IPS DF 6.9 (cell line): ENCODE data around the gene TXK.

Experiments
- DNase-seq: peaks from one replicate; pipeline ENCODE4 v3.0.0-alpha.2; 2013; ENCODE audit warnings: low read depth, low spot score
- H3K27ac ChIP-seq: one replicate; pipeline ENCODE4 v1.5.1; 2013; ENCODE audit warnings: low read length, control low read depth
- H3K27me3 ChIP-seq: 2 replicates; pipeline ENCODE4 v1.6.1; 2013; ENCODE audit warnings: mild to moderate bottlenecking, low read length; ENCODE audit not compliant: control insufficient read depth, insufficient read depth
- H3K36me3 ChIP-seq: 2 replicates; pipeline ENCODE4 v1.6.1; 2013; ENCODE audit warnings: low read length; ENCODE audit not compliant: control insufficient read depth, insufficient read depth
- H3K4me1 ChIP-seq: 2 replicates; pipeline ENCODE4 v1.6.1; 2013; ENCODE audit warnings: low read length; ENCODE audit not compliant: control insufficient read depth, insufficient read depth
- H3K4me3 ChIP-seq: 2 replicates; pipeline ENCODE4 v1.5.1; 2013; ENCODE audit warnings: mild to moderate bottlenecking, low read length
- H3K9me3 ChIP-seq: 2 replicates; pipeline ENCODE4 v1.6.1; 2013; ENCODE audit warnings: low read length, inconsistent platforms; ENCODE audit not compliant: control insufficient read depth, insufficient read depth
- WGBS: extraction: QIAGEN DNeasy Blood & Tissue Kit; methylation state at CpG from one replicate; pipeline ENCODE4 v1.1.7; 2013; ENCODE audit warnings: mixed read lengths, missing lambda C conversion rate; ENCODE audit not compliant: insufficient read length, insufficient coverage; 5-methylcytosine and 5-hydroxymethylcytosine counted together

TXK gene

DNA sequence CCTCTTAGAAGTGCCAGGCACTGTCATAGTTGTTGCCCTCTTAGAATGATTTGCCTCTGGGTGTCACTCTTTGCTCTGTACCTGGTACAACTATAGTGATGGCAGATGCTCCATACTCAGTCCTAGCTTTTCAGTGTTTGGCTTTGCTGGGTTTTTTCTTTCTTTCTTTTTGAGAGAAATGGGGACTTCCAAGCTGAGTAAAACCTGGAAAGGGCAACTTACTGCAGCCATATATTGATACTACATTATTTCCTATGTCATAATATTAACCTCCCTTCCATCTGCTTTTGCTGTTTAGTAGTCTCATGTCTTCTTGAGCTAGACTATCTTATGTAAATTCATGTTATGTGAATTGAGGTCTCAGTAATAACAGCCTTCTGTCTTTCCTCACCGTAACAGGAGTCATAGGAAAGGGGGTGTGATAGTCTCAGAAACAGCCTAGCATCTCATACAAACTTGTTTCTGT lies 68.4 kb downstream of the TXK start:
- no peak overlapping the region for H3K27ac ChIP-seq
- H3K4me1 ChIP-seq, result no peaks in the 10 kb centered on the region
- no peaks in the 10 kb centered on the region for H3K9me3 ChIP-seq
- no peak for DNase-seq
- no peaks in the 10 kb centered on the region for H3K27me3 ChIP-seq
- no CpG with 5 or more reads among the region's 1 CpG for WGBS
- H3K4me3 ChIP-seq, result no peak overlapping the region
- H3K36me3 ChIP-seq, result no peaks in the 10 kb centered on the region

DNA sequence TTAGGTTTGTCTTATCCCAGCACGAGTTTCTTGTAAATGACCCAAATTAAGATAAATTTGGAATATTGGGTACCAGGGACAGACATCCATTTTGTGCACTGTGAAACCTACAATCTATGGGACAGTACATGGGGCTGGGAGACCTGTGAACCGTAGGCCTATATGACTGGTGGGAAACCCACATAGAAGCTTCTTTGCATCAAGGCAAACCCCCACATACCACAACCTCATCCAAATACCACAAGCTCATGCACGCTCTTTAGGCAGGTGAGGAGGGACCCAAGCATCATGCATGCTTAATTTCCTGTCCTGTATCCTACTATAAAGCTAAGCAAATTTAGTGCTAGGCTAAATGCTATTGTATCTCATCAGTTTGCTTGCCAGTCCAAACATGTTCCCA lies 69.7 kb downstream of the TXK start:
- no peaks in the 10 kb centered on the region for H3K27me3 ChIP-seq
- no CpG with 5 or more reads among the region's 3 CpGs for WGBS
- H3K4me1 ChIP-seq, result no peaks in the 10 kb centered on the region
- DNase-seq, result no peak
- no peaks in the 10 kb centered on the region for H3K9me3 ChIP-seq
- H3K27ac ChIP-seq, result no peak overlapping the region
- no peak overlapping the region for H3K4me3 ChIP-seq
- no peaks in the 10 kb centered on the region for H3K36me3 ChIP-seq

DNA sequence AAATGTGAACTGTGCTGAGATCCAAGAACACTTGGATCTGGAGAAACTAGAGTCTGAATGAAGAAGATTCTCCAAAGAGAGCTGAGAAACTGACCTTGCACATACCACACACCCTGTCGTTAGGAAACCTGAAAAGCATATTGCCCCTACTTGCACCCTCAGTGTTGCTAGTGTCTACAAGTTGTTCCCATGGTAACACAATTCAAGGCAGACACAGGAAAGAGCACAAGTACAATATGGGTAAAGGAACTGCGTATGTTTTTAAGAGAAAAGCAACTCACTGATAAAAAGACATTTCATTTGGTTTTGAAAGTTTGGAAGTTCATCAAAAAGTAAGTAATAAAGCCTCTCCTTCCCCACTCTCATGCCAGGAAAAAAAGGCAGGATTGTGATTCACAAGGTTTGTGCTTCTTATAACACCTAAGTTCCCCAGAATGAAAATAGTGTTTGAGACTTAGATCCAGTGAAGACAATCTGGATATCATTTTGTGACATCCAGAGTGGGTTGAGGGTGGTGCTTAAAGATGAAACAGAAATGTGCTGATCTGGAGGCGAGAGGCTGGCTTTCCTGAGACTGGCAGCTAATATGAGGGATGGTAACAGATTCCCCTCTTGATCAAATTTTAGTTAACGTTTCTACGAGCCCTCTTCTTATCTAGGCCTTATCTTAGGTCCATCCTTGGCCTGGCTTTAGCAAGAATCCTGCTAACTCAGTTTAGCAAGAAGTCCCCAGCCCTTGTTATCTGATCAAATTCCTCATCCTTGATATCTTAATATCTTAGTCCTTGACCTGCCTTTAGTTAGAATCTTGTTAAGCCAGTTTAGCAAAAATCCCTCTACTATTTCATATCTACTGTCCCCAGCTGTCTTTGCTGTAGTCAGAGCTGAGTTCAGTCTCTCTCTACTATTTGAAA lies 75.2 kb downstream of the TXK start:
- Histone ChIP-seq H3K4me3 (no peak overlapping the region), H3K27ac (no peak overlapping the region), H3K9me3 (no peaks in the 10 kb centered on the region), H3K27me3 (no peaks in the 10 kb centered on the region), H3K4me1 (no peaks in the 10 kb centered on the region), H3K36me3 (no peaks in the 10 kb centered on the region)
- WGBS, result no CpG with 5 or more reads among the region's 5 CpGs
- no peak for DNase-seq

DNA sequence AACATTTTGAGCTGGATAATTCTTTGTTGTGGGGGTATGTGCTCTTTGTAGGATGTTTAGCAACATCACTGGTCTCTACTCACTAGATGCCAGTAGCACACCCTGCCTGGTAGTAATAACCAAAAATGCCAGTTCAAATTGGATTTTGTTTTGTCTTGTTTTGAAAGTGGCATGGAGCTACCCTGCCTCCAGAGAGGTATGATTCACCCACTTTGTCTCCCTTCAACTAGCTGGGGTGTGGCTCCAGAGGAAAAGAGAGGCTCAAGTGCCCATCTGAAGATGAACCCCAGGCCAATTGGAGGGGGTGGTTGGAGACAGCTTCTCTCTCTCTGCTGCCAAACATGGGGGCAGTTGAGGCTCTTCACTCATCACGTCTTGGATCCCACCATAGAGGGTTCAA lies 83.0 kb downstream of the TXK start:
- WGBS, result no CpG with 5 or more reads among the region's 1 CpG
- no peaks in the 10 kb centered on the region for H3K4me1 ChIP-seq
- H3K4me3 ChIP-seq, result no peak overlapping the region
- no peaks in the 10 kb centered on the region for H3K27me3 ChIP-seq
- no peak for DNase-seq
- H3K36me3 ChIP-seq, result no peaks in the 10 kb centered on the region
- no peak overlapping the region for H3K27ac ChIP-seq
- H3K9me3 ChIP-seq, result no peaks in the 10 kb centered on the region

DNA sequence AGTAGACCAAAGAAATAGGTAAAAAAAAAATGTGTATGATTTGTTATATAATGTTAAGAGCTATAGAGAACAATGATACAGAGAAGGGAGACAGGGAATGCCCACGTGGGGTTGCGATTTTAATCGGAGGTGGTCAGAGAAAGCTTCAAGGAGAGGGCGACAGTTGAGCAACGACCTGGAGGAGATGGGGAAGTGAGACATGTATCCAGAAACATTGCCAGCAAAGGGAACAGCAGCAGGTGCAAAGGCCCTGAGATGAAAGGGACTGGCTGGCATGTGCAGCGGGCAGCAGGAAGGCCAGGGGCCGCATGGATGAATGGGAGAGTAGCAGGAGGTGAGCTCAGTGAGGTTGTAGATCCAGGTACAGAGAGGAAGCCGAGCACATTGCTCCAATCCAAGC lies 84.6 kb downstream of the TXK start:
- Histone ChIP-seq H3K27me3 (no peaks in the 10 kb centered on the region), H3K27ac (no peak overlapping the region), H3K4me1 (no peaks in the 10 kb centered on the region), H3K36me3 (no peaks in the 10 kb centered on the region), H3K9me3 (no peaks in the 10 kb centered on the region), H3K4me3 (no peak overlapping the region)
- WGBS, result 100% methylated on average over 2 of the region's 8 CpGs
- no peak for DNase-seq

DNA sequence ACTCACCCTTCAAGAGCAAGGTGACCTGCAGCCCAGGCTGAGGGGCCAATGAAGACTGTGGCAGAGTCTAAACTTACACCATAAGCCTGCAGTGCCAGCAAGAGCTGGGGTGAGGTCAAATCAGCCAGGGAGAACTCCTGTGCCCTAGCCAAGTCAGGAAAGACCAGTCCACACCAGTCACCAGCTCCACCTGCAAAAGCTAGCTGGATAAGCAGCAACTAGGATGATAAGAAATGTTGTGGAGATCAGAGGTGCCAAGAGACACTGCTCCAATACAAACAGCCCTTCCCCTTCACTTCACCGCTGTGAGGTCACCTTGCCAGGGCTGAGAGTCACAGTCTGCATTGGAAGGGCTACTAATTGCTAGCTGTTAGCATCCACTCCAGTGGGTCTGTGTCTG lies 86.2 kb downstream of the TXK start:
- WGBS, result no CpG with 5 or more reads among the region's 1 CpG
- Histone ChIP-seq H3K9me3 (no peaks in the 10 kb centered on the region), H3K27me3 (no peaks in the 10 kb centered on the region), H3K4me3 (no peak overlapping the region), H3K27ac (no peak overlapping the region), H3K36me3 (no peaks in the 10 kb centered on the region), H3K4me1 (no peaks in the 10 kb centered on the region)
- no peak for DNase-seq

DNA sequence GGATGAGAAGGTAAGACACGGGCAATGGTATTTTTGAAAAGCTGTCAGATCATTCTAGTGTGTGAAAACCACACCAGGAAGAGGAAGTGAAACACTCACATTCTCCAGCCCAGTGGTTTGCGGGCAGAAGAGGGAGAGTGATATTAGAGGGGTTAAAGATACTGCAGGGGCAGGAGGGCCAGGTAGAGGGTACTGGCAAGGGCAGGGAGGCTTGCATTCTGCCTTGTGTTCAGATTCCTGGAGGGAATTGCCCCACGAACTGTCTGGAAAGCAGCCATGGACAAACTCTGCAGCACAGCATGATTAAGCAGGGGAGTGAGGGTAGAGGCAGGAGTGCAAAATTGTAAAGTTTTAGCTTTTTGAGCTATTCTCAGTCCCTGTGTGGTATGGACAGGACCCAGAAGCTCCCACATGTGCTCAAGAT lies 86.6 kb downstream of the TXK start:
- Histone ChIP-seq H3K4me1 (no peaks in the 10 kb centered on the region), H3K36me3 (no peaks in the 10 kb centered on the region), H3K27ac (no peak overlapping the region), H3K27me3 (no peaks in the 10 kb centered on the region), H3K4me3 (no peak overlapping the region), H3K9me3 (no peaks in the 10 kb centered on the region)
- no peak for DNase-seq
- no CpG with 5 or more reads among the region's 3 CpGs for WGBS

DNA sequence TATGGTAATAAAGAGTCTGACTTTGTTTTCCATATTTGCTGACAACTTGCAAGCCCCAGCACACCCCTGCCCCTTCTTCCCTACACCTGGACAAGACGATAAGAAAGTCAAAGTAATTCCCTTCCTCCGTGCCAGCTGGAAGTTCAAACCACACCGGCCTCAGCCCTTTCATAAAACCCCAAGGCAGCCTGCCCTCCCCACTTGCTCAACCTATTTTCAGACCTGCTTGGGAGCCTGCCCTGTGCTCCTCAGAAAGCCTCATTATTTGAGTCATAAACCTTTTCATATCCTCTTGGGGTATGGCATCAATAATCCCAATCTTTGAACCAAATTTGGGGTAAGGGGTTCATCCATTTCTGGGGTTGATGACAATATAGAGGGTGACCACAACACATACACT lies 88.0 kb downstream of the TXK start:
- H3K27ac ChIP-seq, result no peak overlapping the region
- no CpG with 5 or more reads among the region's 3 CpGs for WGBS
- H3K9me3 ChIP-seq, result no peaks in the 10 kb centered on the region
- H3K27me3 ChIP-seq, result no peaks in the 10 kb centered on the region
- H3K4me1 ChIP-seq, result no peaks in the 10 kb centered on the region
- H3K4me3 ChIP-seq, result no peak overlapping the region
- DNase-seq, result no peak
- H3K36me3 ChIP-seq, result no peaks in the 10 kb centered on the region

DNA sequence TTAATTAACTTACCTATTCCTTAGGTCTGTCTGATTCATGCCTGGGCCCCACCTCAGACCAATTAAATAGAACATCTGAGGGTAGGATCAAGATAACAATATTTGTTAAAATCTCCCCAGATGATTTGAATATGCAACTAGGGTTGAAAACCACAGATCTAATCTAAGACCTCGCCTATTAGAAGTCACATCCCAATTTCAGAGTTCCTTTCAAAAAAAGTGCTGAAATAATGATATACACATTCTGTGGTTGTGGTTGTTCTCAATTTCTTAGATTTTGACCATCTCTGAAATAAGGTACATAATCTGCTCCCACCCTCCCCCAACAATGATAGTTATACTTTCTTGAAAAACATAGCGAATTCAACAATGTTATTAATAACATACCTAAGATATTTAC lies 89.8 kb downstream of the TXK start:
- WGBS, result no CpG with 5 or more reads among the region's 2 CpGs
- no peak overlapping the region for H3K4me3 ChIP-seq
- H3K27ac ChIP-seq, result no peak overlapping the region
- no peaks in the 10 kb centered on the region for H3K9me3 ChIP-seq
- no peaks in the 10 kb centered on the region for H3K27me3 ChIP-seq
- no peaks in the 10 kb centered on the region for H3K36me3 ChIP-seq
- no peaks in the 10 kb centered on the region for H3K4me1 ChIP-seq
- DNase-seq, result no peak

DNA sequence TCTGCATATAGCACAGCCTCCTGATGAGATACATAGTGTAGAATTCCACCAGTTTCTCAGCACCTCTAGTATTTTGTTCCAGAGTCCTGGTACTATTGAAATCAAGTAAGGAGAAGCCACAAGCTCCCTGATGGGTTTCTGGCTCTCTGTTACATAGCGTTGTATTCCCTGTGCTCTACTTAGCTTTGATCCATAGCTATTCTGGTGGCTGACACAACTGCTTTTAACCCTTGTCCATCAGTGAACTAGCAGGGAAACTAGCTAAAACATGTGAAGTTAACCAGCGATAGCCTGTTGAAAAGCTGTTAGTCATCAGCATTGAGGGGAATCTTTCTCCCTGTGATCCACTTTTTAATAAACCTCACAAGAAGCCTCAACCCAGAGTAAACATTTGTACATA lies 90.5 kb downstream of the TXK start:
- Histone ChIP-seq H3K4me1 (no peaks in the 10 kb centered on the region), H3K27ac (no peak overlapping the region)
- no CpG with 5 or more reads among the region's 2 CpGs for WGBS

DNA sequence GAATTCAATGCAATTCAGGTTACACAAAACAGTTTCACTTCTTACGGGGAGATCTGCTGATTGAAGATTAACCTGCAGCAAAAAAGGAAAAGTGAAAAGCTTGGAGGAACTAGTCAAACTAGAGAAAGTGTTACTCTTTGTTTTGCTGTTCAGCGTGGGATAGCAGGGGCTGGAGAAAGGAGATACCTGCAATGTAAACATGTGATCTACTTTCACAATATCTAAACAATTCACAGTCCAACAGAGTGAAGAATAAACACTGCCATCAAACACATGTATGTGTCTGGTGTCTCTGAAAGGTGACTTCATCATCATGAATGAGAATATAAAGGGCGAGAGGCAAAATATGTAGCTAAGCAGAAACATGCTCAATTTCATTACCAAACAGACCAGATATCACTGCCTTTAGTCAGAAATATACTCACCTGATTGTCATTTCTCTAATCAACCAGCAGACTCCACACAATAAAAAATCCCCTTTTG lies 91.0 kb downstream of the TXK start:
- Histone ChIP-seq H3K27me3 (no peaks in the 10 kb centered on the region), H3K27ac (no peak overlapping the region), H3K36me3 (no peaks in the 10 kb centered on the region), H3K9me3 (no peaks in the 10 kb centered on the region), H3K4me1 (no peaks in the 10 kb centered on the region), H3K4me3 (no peak overlapping the region)
- WGBS, result no CpG with 5 or more reads among the region's 3 CpGs
- DNase-seq, result no peak

More for the DNA sequence above, 90.5 kb downstream of the TXK start:
- Histone ChIP-seq H3K36me3 (no peaks in the 10 kb centered on the region), H3K27me3 (no peaks in the 10 kb centered on the region), H3K4me3 (no peak overlapping the region), H3K9me3 (no peaks in the 10 kb centered on the region)
- no peak for DNase-seq
